HG02763 (cell line): ENCODE data around the gene GIPC1.

Experiments
- ATAC-seq: cut with Tn5 transposase; IDR thresholded peaks from one replicate; pipeline ENCODE4 v1.9.1; 2021; ENCODE audit warnings: mild to moderate bottlenecking, moderate library complexity; ENCODE audit not compliant: unreplicated experiment

GIPC1 gene

GRCh38 chr19:14439014-14439413 is 56.9 kb downstream of the GIPC1 start:
- ATAC-seq, result no peak

GRCh38 chr19:14437578-14438140 is 58.3 kb downstream of the GIPC1 start:
- no peak for ATAC-seq

GRCh38 chr19:14435320-14436050 is 60.4 kb downstream of the GIPC1 start:
- no peak for ATAC-seq

GRCh38 chr19:14434543-14435319 is 61.2 kb downstream of the GIPC1 start:
- no peak for ATAC-seq

- ATAC-seq, result no peak
These were observed 62.1 kb downstream of the GIPC1 start for GRCh38 chr19:14433554-14434501.

- peak; percentile 59 for ATAC-seq
These were observed 63.0 kb downstream of the GIPC1 start, which contains the start of gene PKN1 for GRCh38 chr19:14432791-14433553. Gene PKN1 (plus strand): TSS chr19:14433306. CDS start chr19:14433522, 216 bp downstream.

- no peak for ATAC-seq
These were observed 65.2 kb downstream of the GIPC1 start for GRCh38 chr19:14430712-14431111.

- ATAC-seq, result no peak
These were observed 67.0 kb downstream of the GIPC1 start for GRCh38 chr19:14428882-14429416.
